ENCODE measurements around the gene VAV1.

DNA sequence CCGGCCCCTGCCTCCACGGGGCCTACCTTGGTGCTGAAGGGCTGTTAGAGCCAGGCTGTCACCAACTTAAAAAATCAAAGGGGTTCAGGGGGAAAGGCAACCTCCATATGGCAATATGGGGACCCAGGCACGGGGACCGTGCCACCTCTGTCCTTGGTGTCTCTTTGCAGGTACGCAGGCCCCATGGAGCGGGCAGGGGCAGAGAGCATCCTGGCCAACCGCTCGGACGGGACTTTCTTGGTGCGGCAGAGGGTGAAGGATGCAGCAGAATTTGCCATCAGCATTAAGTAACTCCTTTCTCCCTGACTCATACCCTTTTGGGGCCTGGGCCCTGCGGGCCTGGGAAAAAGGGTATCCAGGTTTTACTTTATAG is 75.3 kb downstream of the VAV1 start:
- TF ChIP-seq EZH2phosphoT487 (IDR thresholded peaks at IDR 0.05; ENCODE audit: insufficient read depth, low read depth) (no peak), EZH2 (IDR thresholded peaks at IDR 0.05; ENCODE audit: insufficient read depth, poor library complexity, severe bottlenecking) (no peak)
